ENCODE data around the gene WDR45B. TPM values are rescaled to one million over a fixed set of nuclear protein-coding genes. Genes with fewer than 3 reads are reported as not detected.

Gene WDR45B
- total and polyA plus RNA-seq, 7 donors, result 21.4 to 62.7 (median 32.6) TPM

- Histone ChIP-seq H3K9me3 (no peaks in the 10 kb centered on the region), H3K27ac (no peak overlapping the region), H3K27me3 (ENCODE audit: insufficient read depth in 3 of 3, low read length in 2 of 3) (no peaks in the 10 kb centered on the region), H3K4me3 (no peak overlapping the region), H3K36me3 (ENCODE audit: insufficient read depth in 1 of 2, low read depth in 1 of 2) (peaks cover 4 to 51% of the 10 kb centered on the region in 2 donors), H3K4me1 (peaks cover 16% of the 10 kb centered on the region)
- TF ChIP-seq CTCF (IDR thresholded peaks at IDR 0.05), result no peak
- DNase-seq (no peak), ATAC-seq (no peak)
- intact Hi-C loops (cut with DNase I), result loop anchor here in 1 of 2 donors (5.0 kb wide), 1 partner anchor 42 kb away; no protein-coding TSS in a partner anchor
- WGBS, 3 donors, result 81 to 84% (median 83%) methylated on average over 5 of the region's 5 CpGs
Measured at GRCh38 chr17:82644148-82644547, 4.1 kb downstream of the WDR45B start.

GRCh38 chr17:82642022-82642421 is 6.2 kb downstream of the WDR45B start:
- no peak for DNase-seq
- no peak for ATAC-seq
- H3K27ac ChIP-seq, result no peak overlapping the region
- H3K4me1 ChIP-seq, result peaks cover 22% of the 10 kb centered on the region
- peaks cover 4 to 58% of the 10 kb centered on the region in 2 donors for H3K36me3 ChIP-seq (ENCODE audit: insufficient read depth in 1 of 2, low read depth in 1 of 2)
- intact Hi-C loops (cut with DNase I), result loop anchor here in 1 of 2 donors (5.0 kb wide), 1 partner anchor 40 kb away; no protein-coding TSS in a partner anchor
- WGBS, 3 donors, result 87 to 93% (median 90%) methylated on average over 14 of the region's 14 CpGs
- H3K4me3 ChIP-seq, result no peak overlapping the region
- no peaks in the 10 kb centered on the region for H3K27me3 ChIP-seq (ENCODE audit: insufficient read depth in 3 of 3, low read length in 2 of 3)
- TF ChIP-seq CTCF (IDR thresholded peaks at IDR 0.05), result no peak
- no peaks in the 10 kb centered on the region for H3K9me3 ChIP-seq

- Histone ChIP-seq H3K4me3 (no peak overlapping the region), H3K27ac (no peak overlapping the region), H3K27me3 (ENCODE audit: insufficient read depth in 3 of 3, low read length in 2 of 3) (no peaks in the 10 kb centered on the region), H3K36me3 (ENCODE audit: insufficient read depth in 1 of 2, low read depth in 1 of 2) (peaks cover 4 to 58% of the 10 kb centered on the region in 2 donors), H3K4me1 (peaks cover 6% of the 10 kb centered on the region), H3K9me3 (no peaks in the 10 kb centered on the region)
- intact Hi-C loops (cut with DNase I), result loop anchor here in 1 of 2 donors (5.0 kb wide), 1 partner anchor 38 kb away; no protein-coding TSS in a partner anchor
- DNase-seq (no peak), ATAC-seq (no peak)
- no peak for TF ChIP-seq CTCF (IDR thresholded peaks at IDR 0.05)
- WGBS, 3 donors, result 88 to 95% (median 92%) methylated on average over 5 of the region's 5 CpGs
Measured at GRCh38 chr17:82640036-82640435, 8.2 kb downstream of the WDR45B start.

GRCh38 chr17:82639628-82640027 is 8.6 kb downstream of the WDR45B start:
- intact Hi-C loops (cut with DNase I), result loop anchor here in 1 of 2 donors (5.0 kb wide), 1 partner anchor 37 kb away; no protein-coding TSS in a partner anchor
- peaks cover 4 to 60% of the 10 kb centered on the region in 2 donors for H3K36me3 ChIP-seq (ENCODE audit: insufficient read depth in 1 of 2, low read depth in 1 of 2)
- DNase-seq (no peak), ATAC-seq (peak in 3 of 4 donors; percentile 26 to 38 (median 32))
- no peaks in the 10 kb centered on the region for H3K9me3 ChIP-seq
- peaks cover 6% of the 10 kb centered on the region for H3K4me1 ChIP-seq
- 84 to 90% (median 86%) methylated on average over 13 to 14 of the region's 14 CpGs for WGBS, 3 donors
- H3K4me3 ChIP-seq, result no peak overlapping the region
- H3K27me3 ChIP-seq (ENCODE audit: insufficient read depth in 3 of 3, low read length in 2 of 3), result no peaks in the 10 kb centered on the region
- TF ChIP-seq CTCF (IDR thresholded peaks at IDR 0.05), result no peak
- H3K27ac ChIP-seq, result no peak overlapping the region

Measured in psoas muscle (tissue), 8 donors.